Astrocyte (in vitro differentiated cells and primary cell): Measurements from ENCODE around the gene EMID1. TPM values are rescaled to one million over a fixed set of nuclear protein-coding genes. Genes with fewer than 3 reads are reported as not detected.

Experiments
- DNase-seq: peaks from one replicate; pipeline ENCODE4 v3.0.0-alpha.2; 2010; ENCODE audit warnings: low read depth
- FAIRE-seq: peaks from 2 replicates; lab custom pipeline; 2011; peaks lifted over from hg19 to GRCh38; lab: Jason Lieb, UNC
- H2AFZ ChIP-seq: 2 replicates; pipeline ENCODE4 v1.6.0; 2012; ENCODE audit warnings: low read depth, low read length, inconsistent platforms
- H3K27ac ChIP-seq: 2 replicates; pipeline ENCODE4 v1.5.1; 2011; ENCODE audit warnings: low read depth, low read length, inconsistent platforms
- H3K27me3 ChIP-seq: 2 replicates; pipeline ENCODE4 v1.6.0; 2011; ENCODE audit warnings: low read length, inconsistent platforms; ENCODE audit not compliant: insufficient read depth
- H3K36me3 ChIP-seq: 2 replicates; pipeline ENCODE4 v1.5.1; 2011; ENCODE audit warnings: low read length, inconsistent platforms; ENCODE audit not compliant: insufficient read depth
- H3K4me1 ChIP-seq: 2 replicates; pipeline ENCODE4 v1.5.1; 2011; ENCODE audit warnings: low read length, inconsistent platforms; ENCODE audit not compliant: insufficient read depth
- H3K4me2 ChIP-seq: 2 replicates; pipeline ENCODE4 v1.6.0; 2012; ENCODE audit warnings: low read length, inconsistent platforms
- H3K4me3 ChIP-seq: 2 replicates; pipeline ENCODE4 v1.5.1; 2011; ENCODE audit warnings: low read depth, mild to moderate bottlenecking, low read length, inconsistent platforms; ENCODE audit not compliant: insufficient read depth
- H3K79me2 ChIP-seq: 2 replicates; pipeline ENCODE4 v1.6.0; 2012; ENCODE audit warnings: mild to moderate bottlenecking, low read length, inconsistent platforms; ENCODE audit not compliant: insufficient read depth
- H3K9ac ChIP-seq: 2 replicates; pipeline ENCODE4 v1.6.0; 2012; ENCODE audit warnings: mild to moderate bottlenecking, low read length, inconsistent platforms
- H3K9me3 ChIP-seq: 2 replicates; pipeline ENCODE4 v1.5.1; 2012; ENCODE audit warnings: low read depth, mild to moderate bottlenecking, low read length, inconsistent platforms; ENCODE audit not compliant: insufficient read depth
- H4K20me1 ChIP-seq: 2 replicates; pipeline ENCODE4 v1.6.0; 2012; ENCODE audit warnings: low read length, inconsistent platforms; ENCODE audit not compliant: insufficient read depth
- H3K27ac Mint-ChIP-seq: one replicate; pipeline ENCODE4 v1.8.0; 2021; ENCODE audit warnings: mild to moderate bottlenecking, mixed read lengths; ENCODE audit not compliant: unreplicated experiment
- H3K27me3 Mint-ChIP-seq: one replicate; pipeline ENCODE4 v1.8.0; 2021; ENCODE audit warnings: low read depth, mixed read lengths; ENCODE audit not compliant: unreplicated experiment
- H3K36me3 Mint-ChIP-seq: one replicate; pipeline ENCODE4 v1.8.0; 2021; ENCODE audit warnings: low read depth, mixed read lengths; ENCODE audit not compliant: unreplicated experiment
- H3K4me1 Mint-ChIP-seq: one replicate; pipeline ENCODE4 v1.8.0; 2021; ENCODE audit warnings: low read depth, mixed read lengths; ENCODE audit not compliant: unreplicated experiment
- H3K4me3 Mint-ChIP-seq: one replicate; pipeline ENCODE4 v1.8.0; 2021; ENCODE audit warnings: mild to moderate bottlenecking, moderate library complexity, mixed read lengths; ENCODE audit not compliant: unreplicated experiment
- H3K9me3 Mint-ChIP-seq: one replicate; pipeline ENCODE4 v1.8.0; 2021; ENCODE audit warnings: mild to moderate bottlenecking, mixed read lengths; ENCODE audit not compliant: unreplicated experiment
- EZH2 ChIP-seq: IDR thresholded peaks from 2 replicates; pipeline ENCODE4 v1.6.1; 2012; ENCODE audit warnings: mild to moderate bottlenecking, low read length, inconsistent platforms; ENCODE audit not compliant: insufficient read depth
- total RNA-seq: library from RNA; stranded (reverse); gene quantifications from 2 replicates; pipeline ENCODE4 v1.2.1, GENCODE V29; 2021
- TF ChIP-seq, protein P1 (sequence below): IDR thresholded peaks from 2 replicates; pipeline ENCODE4 v1.5.1; 2011; ENCODE audit warnings: low read depth, mild to moderate bottlenecking, inconsistent platforms, low read length, moderate library complexity; ENCODE audit not compliant: insufficient read depth

EMID1 gene
- total RNA-seq, 1 donor from 2014 or later: 0.34 TPM

DNA sequence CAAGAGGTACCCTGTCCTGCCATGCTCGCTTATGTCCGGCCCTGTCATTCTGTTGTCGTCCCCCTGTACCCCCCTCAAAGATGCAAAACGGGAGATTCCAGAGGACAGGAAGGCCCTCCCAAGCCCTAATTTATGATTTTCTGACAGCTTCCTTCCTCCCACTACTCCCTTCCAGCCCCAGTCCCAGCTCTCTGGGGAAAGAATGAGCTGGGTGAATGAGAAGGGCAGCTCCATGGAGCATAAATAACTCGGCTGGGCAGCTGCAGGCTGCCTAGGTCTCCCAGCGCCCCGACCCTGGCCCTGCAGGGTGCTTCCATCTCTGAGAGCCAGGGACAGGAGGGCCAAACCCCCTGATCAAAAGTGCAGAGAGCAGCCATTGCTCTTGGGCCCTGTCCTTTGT is 3.9 kb upstream of the EMID1 start:
- FAIRE-seq: no peak
- H3K79me2 ChIP-seq: no peaks in the 10 kb centered on the region
- no peak overlapping the region for H2AFZ ChIP-seq
- H3K27ac Mint-ChIP-seq: no peak overlapping the region
- peaks cover 12% of the 10 kb centered on the region for H3K4me1 ChIP-seq
- H3K27me3 ChIP-seq: peaks cover 4% of the 10 kb centered on the region
- no peak overlapping the region for H3K4me3 Mint-ChIP-seq
- no peaks in the 10 kb centered on the region for H3K4me1 Mint-ChIP-seq
- no peaks in the 10 kb centered on the region for H4K20me1 ChIP-seq
- H3K4me3 ChIP-seq: no peak overlapping the region
- no peak overlapping the region for H3K27ac ChIP-seq
- H3K27me3 Mint-ChIP-seq: peaks cover 30% of the 10 kb centered on the region
- no peak overlapping the region for H3K9ac ChIP-seq
- H3K9me3 ChIP-seq: no peaks in the 10 kb centered on the region
- TF ChIP-seq, protein P1, sequence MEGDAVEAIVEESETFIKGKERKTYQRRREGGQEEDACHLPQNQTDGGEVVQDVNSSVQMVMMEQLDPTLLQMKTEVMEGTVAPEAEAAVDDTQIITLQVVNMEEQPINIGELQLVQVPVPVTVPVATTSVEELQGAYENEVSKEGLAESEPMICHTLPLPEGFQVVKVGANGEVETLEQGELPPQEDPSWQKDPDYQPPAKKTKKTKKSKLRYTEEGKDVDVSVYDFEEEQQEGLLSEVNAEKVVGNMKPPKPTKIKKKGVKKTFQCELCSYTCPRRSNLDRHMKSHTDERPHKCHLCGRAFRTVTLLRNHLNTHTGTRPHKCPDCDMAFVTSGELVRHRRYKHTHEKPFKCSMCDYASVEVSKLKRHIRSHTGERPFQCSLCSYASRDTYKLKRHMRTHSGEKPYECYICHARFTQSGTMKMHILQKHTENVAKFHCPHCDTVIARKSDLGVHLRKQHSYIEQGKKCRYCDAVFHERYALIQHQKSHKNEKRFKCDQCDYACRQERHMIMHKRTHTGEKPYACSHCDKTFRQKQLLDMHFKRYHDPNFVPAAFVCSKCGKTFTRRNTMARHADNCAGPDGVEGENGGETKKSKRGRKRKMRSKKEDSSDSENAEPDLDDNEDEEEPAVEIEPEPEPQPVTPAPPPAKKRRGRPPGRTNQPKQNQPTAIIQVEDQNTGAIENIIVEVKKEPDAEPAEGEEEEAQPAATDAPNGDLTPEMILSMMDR: no peak
- no peak for TF ChIP-seq EZH2
- H3K36me3 Mint-ChIP-seq: no peaks in the 10 kb centered on the region
- no peak overlapping the region for H3K4me2 ChIP-seq
- H3K36me3 ChIP-seq: no peaks in the 10 kb centered on the region
- DNase-seq: no peak
- no peaks in the 10 kb centered on the region for H3K9me3 Mint-ChIP-seq

DNA sequence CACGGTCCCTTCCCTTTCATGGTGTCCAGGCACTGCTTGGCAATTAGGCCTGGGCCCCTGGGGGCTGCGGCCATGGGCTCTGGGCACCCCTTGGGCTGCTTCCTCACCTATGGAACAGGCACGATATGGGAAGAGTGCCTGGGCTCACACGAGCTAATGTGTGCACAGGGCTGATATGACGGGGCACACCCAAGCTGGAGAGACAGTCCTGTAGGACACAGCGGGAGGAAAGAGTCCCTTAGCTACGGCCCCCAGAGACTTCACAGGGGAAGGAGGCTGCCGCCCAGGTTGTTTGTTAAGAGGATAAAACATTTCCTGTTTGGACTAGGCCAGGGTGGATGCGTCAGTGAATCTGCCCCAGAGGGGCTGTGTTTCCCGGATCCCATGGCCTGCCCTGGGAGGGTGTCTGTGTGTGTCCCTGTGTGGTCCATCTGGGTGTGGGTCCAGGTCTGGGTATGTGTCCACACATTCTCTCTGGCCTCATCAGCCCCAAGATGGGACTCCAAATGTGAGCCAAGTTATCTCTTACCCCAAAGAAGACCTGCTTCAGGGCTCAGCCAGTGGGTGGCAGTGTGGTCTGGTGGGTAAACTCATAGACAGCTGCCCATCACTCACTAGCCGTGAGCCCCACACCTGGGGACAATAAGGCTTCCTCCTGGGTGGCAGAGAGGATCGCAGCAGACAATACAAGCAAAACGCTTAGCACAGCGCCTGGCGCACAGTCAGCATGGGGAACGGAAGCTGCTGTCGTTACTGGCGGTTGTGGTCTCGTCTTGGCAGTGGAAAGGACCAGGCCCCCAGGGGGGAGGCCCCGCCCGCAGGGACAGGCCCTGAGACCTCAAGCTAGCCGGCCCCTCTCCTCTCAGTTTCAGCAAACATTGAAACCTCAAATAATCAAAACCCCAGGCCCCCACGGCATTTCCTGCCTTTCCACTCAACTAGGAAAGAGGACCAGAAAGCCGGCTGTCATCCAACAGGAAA is 3.2 kb upstream of the EMID1 start:
- Mint-ChIP-seq H3K27me3 (peaks cover 36% of the 10 kb centered on the region), H3K27ac (no peak overlapping the region), H3K4me1 (no peaks in the 10 kb centered on the region), H3K9me3 (no peaks in the 10 kb centered on the region), H3K4me3 (no peak overlapping the region), H3K36me3 (no peaks in the 10 kb centered on the region)
- H3K9me3 ChIP-seq: no peaks in the 10 kb centered on the region
- H3K4me1 ChIP-seq: peaks cover 12% of the 10 kb centered on the region
- H4K20me1 ChIP-seq: no peaks in the 10 kb centered on the region
- no peaks in the 10 kb centered on the region for H3K36me3 ChIP-seq
- no peak for FAIRE-seq
- H3K27ac ChIP-seq: no peak overlapping the region
- H3K9ac ChIP-seq: peak overlapping the region; percentile 8
- no peaks in the 10 kb centered on the region for H3K79me2 ChIP-seq
- peak overlapping the region; percentile 60 for H3K4me2 ChIP-seq
- TF ChIP-seq, protein P1: peak; percentile 25
- TF ChIP-seq EZH2: no peak
- DNase-seq: peak; percentile 46
- peak overlapping the region; percentile 70 for H2AFZ ChIP-seq
- peaks cover 5% of the 10 kb centered on the region for H3K27me3 ChIP-seq
- H3K4me3 ChIP-seq: no peak overlapping the region
